Epithelial cell of proximal tubule (primary cell): ENCODE measurements around the gene SMIM36. TPM values are rescaled to one million over a fixed set of nuclear protein-coding genes. Genes with fewer than 3 reads are reported as not detected.

Source experiments
- DNase-seq: peaks from one replicate; pipeline ENCODE4 v3.0.0-alpha.2; 2011; ENCODE audit warnings: low read depth
- H3K4me3 ChIP-seq: 2 replicates; pipeline ENCODE4 v1.5.1; 2011; ENCODE audit warnings: low read depth, mild to moderate bottlenecking, low read length
- total RNA-seq: library from RNA; depleted of rRNA; stranded (reverse); fragments of >200 nt; gene quantifications from 2 replicates; pipeline ENCODE4 v1.2.3, GENCODE V29; 2015
- TF ChIP-seq, protein P1 (sequence below): conservative IDR thresholded peaks from 2 replicates; pipeline ENCODE4 v1.5.1; 2012; ENCODE audit warnings: low read depth, mild to moderate bottlenecking, low read length

Gene SMIM36
- total RNA-seq, 1 donor from 2014 or later, result not detected

DNA sequence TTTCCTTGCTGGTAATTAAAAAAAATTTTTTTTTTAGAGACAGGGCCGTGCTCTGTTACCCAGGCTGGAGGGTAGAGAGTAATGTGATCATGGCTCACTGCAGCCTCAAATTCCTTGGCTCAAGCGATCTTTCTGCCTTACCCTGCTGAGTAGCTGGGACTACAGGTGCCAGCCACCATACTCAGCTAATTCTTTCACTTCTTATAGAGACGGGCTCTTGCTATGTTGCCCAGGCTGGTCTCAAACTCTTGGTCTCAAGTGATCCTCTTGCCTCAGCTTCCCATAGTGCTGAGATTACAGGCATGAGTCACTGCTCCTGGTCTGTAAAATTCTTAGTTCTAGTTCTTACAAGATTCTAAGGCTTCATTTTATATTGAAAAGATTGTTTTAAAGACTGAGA lies 11.1 kb downstream of the SMIM36 start:
- DNase-seq, result no peak
- no peak overlapping the region for H3K4me3 ChIP-seq
- TF ChIP-seq, protein P1, sequence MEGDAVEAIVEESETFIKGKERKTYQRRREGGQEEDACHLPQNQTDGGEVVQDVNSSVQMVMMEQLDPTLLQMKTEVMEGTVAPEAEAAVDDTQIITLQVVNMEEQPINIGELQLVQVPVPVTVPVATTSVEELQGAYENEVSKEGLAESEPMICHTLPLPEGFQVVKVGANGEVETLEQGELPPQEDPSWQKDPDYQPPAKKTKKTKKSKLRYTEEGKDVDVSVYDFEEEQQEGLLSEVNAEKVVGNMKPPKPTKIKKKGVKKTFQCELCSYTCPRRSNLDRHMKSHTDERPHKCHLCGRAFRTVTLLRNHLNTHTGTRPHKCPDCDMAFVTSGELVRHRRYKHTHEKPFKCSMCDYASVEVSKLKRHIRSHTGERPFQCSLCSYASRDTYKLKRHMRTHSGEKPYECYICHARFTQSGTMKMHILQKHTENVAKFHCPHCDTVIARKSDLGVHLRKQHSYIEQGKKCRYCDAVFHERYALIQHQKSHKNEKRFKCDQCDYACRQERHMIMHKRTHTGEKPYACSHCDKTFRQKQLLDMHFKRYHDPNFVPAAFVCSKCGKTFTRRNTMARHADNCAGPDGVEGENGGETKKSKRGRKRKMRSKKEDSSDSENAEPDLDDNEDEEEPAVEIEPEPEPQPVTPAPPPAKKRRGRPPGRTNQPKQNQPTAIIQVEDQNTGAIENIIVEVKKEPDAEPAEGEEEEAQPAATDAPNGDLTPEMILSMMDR, result no peak

- no peak overlapping the region for H3K4me3 ChIP-seq
- TF ChIP-seq, protein P1, result no peak
- peak; percentile 82 for DNase-seq
These were observed 15.0 kb downstream of the SMIM36 start for GRCh38 chr17:55496094-55496881.

DNA sequence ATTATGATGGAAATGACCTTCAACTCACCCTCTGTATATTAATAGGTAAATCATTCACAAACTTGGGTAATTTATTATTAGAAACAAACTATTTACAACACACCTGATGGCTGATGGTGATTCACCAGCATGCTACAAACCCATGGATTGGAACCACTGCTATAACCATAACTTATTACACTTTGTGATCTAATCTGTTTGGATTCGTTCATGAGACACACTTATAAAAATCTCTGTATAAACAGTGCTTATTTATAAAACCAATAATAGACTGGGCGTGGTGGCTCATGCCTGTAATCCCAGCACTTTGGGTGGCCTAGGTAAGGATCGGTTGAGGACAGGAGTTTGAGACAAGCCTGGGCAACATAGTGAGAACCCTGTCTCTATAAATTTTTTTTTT lies 16.0 kb downstream of the SMIM36 start:
- no peak overlapping the region for H3K4me3 ChIP-seq
- TF ChIP-seq, protein P1, result no peak
- DNase-seq, result peak; percentile 69

- TF ChIP-seq, protein P1, result no peak
- no peak for DNase-seq
These were observed 18.4 kb downstream of the SMIM36 start for GRCh38 chr17:55492781-55493341.

GRCh38 chr17:55490376-55490775 lies 20.9 kb downstream of the SMIM36 start:
- H3K4me3 ChIP-seq, result no peak overlapping the region
- no peak for DNase-seq
- TF ChIP-seq, protein P1, result no peak

More at GRCh38 chr17:55492781-55493341, 18.4 kb downstream of the SMIM36 start:
- H3K4me3 ChIP-seq, result no peak overlapping the region

DNA sequence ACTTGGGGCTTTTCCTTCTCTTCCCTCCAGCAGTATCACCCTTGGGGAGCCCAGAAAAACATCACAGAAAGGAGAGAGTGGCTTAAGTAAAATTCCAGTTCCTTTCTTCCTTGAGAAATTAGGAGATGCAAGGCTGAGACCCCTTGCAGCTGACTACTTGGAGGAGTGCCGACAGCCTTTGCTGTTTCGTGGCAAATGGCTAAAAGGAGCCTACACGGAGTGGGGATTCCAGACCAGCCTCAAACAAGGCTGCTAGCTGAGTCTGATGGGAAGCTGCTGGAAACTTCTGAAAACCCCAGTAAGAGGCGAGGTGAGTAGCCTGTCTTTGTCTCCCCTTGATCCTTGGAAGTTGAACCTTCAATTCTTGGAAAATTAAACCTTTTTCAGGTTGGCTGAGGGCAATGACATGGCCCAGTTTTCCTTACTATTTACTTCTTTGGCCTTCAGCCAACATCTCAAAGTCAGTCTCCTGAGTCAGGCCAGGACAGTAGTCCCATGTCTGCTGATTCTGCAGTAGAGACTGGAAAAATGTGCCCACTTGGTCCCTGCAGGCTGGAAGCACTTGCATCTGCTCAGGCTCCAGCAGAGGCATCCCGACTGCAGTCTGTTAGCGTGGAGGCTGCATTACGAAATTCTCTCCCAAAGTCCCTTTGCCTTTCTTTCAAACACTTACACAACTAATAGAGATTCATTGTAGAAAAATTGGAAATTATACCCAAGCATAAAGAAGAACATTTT lies 23.4 kb downstream of the SMIM36 start:
- DNase-seq, result no peak
- H3K4me3 ChIP-seq, result no peak overlapping the region
- TF ChIP-seq, protein P1, result no peak
